Stomach (tissue), 9 donors: ENCODE measurements around the gene TCF3. TPM values are rescaled to one million over a fixed set of nuclear protein-coding genes. Genes with fewer than 3 reads are reported as not detected.
A peak's percentile ranks its signal among the peaks of the same experiment; 100 is the strongest.

Source experiments
- DNase-seq, 2 donors: peaks; one replicate each; pipeline versions ENCODE4 v3.0.0 to v3.0.0-alpha.2; 2013 to 2019
- H3K27ac ChIP-seq, 5 donors: fragments of 200-600 bp in 4 of 5; sonication (generic) in 4 of 5; one replicate each; pipeline ENCODE4 v1.5.1; 2013 to 2019; ENCODE audit warnings: mild to moderate bottlenecking in 1 of 5, moderate library complexity in 1 of 5
- H3K27me3 ChIP-seq, 3 donors: fragments of 200-600 bp; sonication (generic); one replicate each; pipeline ENCODE4 v1.5.1; 2017 to 2019; ENCODE audit warnings: mixed run types in 1 of 3
- H3K36me3 ChIP-seq, 4 donors: fragments of 200-600 bp; sonication (generic); 1 replicate in 3 of 4; 2 replicates in 1 of 4; pipeline ENCODE4 v1.5.1; 2016 to 2019
- H3K4me1 ChIP-seq, 4 donors: fragments of 200-600 bp; sonication (generic); one replicate each; pipeline ENCODE4 v1.5.1; 2016 to 2019
- H3K4me3 ChIP-seq, 4 donors: fragments of 200-600 bp; sonication (generic) in 3 of 4; one replicate each; pipeline ENCODE4 v1.5.1; 2016 to 2019; ENCODE audit warnings: mild to moderate bottlenecking in 1 of 4
- H3K9me3 ChIP-seq, 4 donors: fragments of 200-600 bp; sonication (generic); one replicate each; pipeline ENCODE4 v1.5.1; 2016 to 2019
- CTCF ChIP-seq, 7 experiments: fragments of 450-650 bp in 4 of 7; fragments of 200-600 bp in 3 of 7; sonication (generic) in 3 of 7; IDR thresholded peaks; one replicate each; pipeline ENCODE4 v1.5.1; 2016 to 2019; ENCODE audit warnings: antibody characterized with exemption in 7 of 7, control low read depth in 2 of 7, mild to moderate bottlenecking in 1 of 7
- EP300 ChIP-seq: sonication (generic); formaldehyde crosslinking; IDR thresholded peaks from one replicate; pipeline ENCODE4 v1.6.1; 2017; ENCODE audit warnings: antibody characterized with exemption
- POLR2A ChIP-seq, 4 donors: fragments of 450-650 bp; IDR thresholded peaks; one replicate each; pipeline ENCODE4 v1.6.1; 2016; ENCODE audit warnings: antibody characterized with exemption in 4 of 4, control low read depth in 2 of 4, mild to moderate bottlenecking in 1 of 4, moderate library complexity in 1 of 4
- POLR2AphosphoS5 ChIP-seq, 3 donors: sonication (generic); formaldehyde crosslinking; IDR thresholded peaks; one replicate each; pipeline ENCODE4 v1.6.1; 2016; ENCODE audit warnings: antibody characterized with exemption in 3 of 3
- WGBS, 5 donors: extraction: QIAGEN DNeasy Blood & Tissue Kit in 3 of 5; methylation state at CpG; one replicate each; pipeline versions ENCODE4 v1.1.5 to v1.1.7; 2013 to 2018; 5-methylcytosine and 5-hydroxymethylcytosine counted together
- intact Hi-C: fragments of 100-400 bp; cut with DNase I; formaldehyde crosslinking; loops from one replicate; pipeline ENCODE4 v1.15.1; 2023; ENCODE audit warnings: low total_unique reads
- polyA plus RNA-seq, 3 donors: library from polyadenylated mRNA; stranded (reverse); fragments of 200-250 nt; gene quantifications; one replicate each; pipeline ENCODE4 v1.2.3, GENCODE V29; 2013
- total RNA-seq, 5 donors: library from RNA; depleted of rRNA; stranded (reverse); fragments of >200 nt; gene quantifications; one replicate each; pipeline versions ENCODE4 v1.1.0 to v1.2.3, GENCODE V29; 2014 to 2016
- donor health status: healthy with polysubstance abuse.
- donor health status: Bipolar disorder and iron deficiency.
- donor health status: healthy.

The TCF3 gene
- total and polyA plus RNA-seq, 8 donors = 12.8 to 90.2 (median 34.1) TPM

- 30 to 60% (median 52%) methylated on average over 11 to 12 of the region's 12 CpGs for WGBS, 5 donors
- DNase-seq = no peak
- H3K36me3 ChIP-seq = no peaks in the 10 kb centered on the region
- no peak overlapping the region for H3K27ac ChIP-seq
- peaks cover 16 to 100% (median 67%) of the 10 kb centered on the region in 3 donors for H3K27me3 ChIP-seq
- H3K4me1 ChIP-seq = peaks cover 2 to 6% (median 4%) of the 10 kb centered on the region in 4 donors
- TF ChIP-seq POLR2AphosphoS5 (IDR thresholded peaks at IDR 0.05) (no peak), CTCF (IDR thresholded peaks at IDR 0.05) (no peak), POLR2A (IDR thresholded peaks at IDR 0.05) (no peak), EP300 (no peak)
- H3K9me3 ChIP-seq = no peaks in the 10 kb centered on the region
- intact Hi-C loops = no loop called here
- no peak overlapping the region for H3K4me3 ChIP-seq
These were observed 28.6 kb upstream of the TCF3 start for GRCh38 chr19:1680976-1681375.

- no peaks in the 10 kb centered on the region for H3K9me3 ChIP-seq
- DNase-seq = no peak
- peaks cover 10 to 16% (median 14%) of the 10 kb centered on the region in 4 donors for H3K4me1 ChIP-seq
- no peak for TF ChIP-seq POLR2AphosphoS5 (IDR thresholded peaks at IDR 0.05)
- TF ChIP-seq CTCF (IDR thresholded peaks at IDR 0.05) = no peak
- no peak for TF ChIP-seq EP300
- no peak for TF ChIP-seq POLR2A (IDR thresholded peaks at IDR 0.05)
- no peak overlapping the region for H3K27ac ChIP-seq
- WGBS, 5 donors = 78 to 93% (median 89%) methylated on average over 2 of the region's 2 CpGs
- H3K36me3 ChIP-seq = no peaks in the 10 kb centered on the region
- intact Hi-C loops = no loop called here
- peaks cover 8 to 100% (median 69%) of the 10 kb centered on the region in 3 donors for H3K27me3 ChIP-seq
- no peak overlapping the region for H3K4me3 ChIP-seq
These were observed 25.7 kb upstream of the TCF3 start for GRCh38 chr19:1678073-1678472.

- intact Hi-C loops = no loop called here
- peaks cover 8 to 100% (median 77%) of the 10 kb centered on the region in 3 donors for H3K27me3 ChIP-seq
- no peaks in the 10 kb centered on the region for H3K9me3 ChIP-seq
- WGBS, 5 donors = 39 to 49% (median 46%) methylated on average over 19 to 27 of the region's 27 CpGs
- DNase-seq = no peak
- peaks cover 19 to 27% (median 25%) of the 10 kb centered on the region in 4 donors for H3K4me1 ChIP-seq
- no peaks in the 10 kb centered on the region for H3K36me3 ChIP-seq
- no peak overlapping the region for H3K27ac ChIP-seq
- TF ChIP-seq CTCF (IDR thresholded peaks at IDR 0.05) = no peak
- TF ChIP-seq POLR2AphosphoS5 (IDR thresholded peaks at IDR 0.05) = no peak
- TF ChIP-seq EP300 = no peak
- no peak for TF ChIP-seq POLR2A (IDR thresholded peaks at IDR 0.05)
- peak overlapping the region in 1 of 4 donors; percentile 38 for H3K4me3 ChIP-seq
These were observed 24.2 kb upstream of the TCF3 start for GRCh38 chr19:1676351-1677266.

- peak overlapping the region; percentile 4 to 38 (median 20) for H3K4me3 ChIP-seq
- H3K27ac ChIP-seq = no peak overlapping the region
- peaks cover 19 to 28% (median 27%) of the 10 kb centered on the region in 4 donors for H3K4me1 ChIP-seq
- peak; percentile 60 to 78 for DNase-seq
- no peaks in the 10 kb centered on the region for H3K9me3 ChIP-seq
- H3K36me3 ChIP-seq = no peaks in the 10 kb centered on the region
- 5 to 13% (median 7%) methylated on average over 20 to 62 of the region's 62 CpGs for WGBS, 5 donors
- intact Hi-C loops = no loop called here
- TF ChIP-seq CTCF (IDR thresholded peaks at IDR 0.05) = no peak
- TF ChIP-seq EP300 = no peak
- TF ChIP-seq POLR2A (IDR thresholded peaks at IDR 0.05) = no peak
- no peak for TF ChIP-seq POLR2AphosphoS5 (IDR thresholded peaks at IDR 0.05)
- H3K27me3 ChIP-seq = peaks cover 8 to 100% (median 82%) of the 10 kb centered on the region in 3 donors
These were observed 23.4 kb upstream of the TCF3 start for GRCh38 chr19:1675633-1676350.
